DND-41 (cell line): ENCODE measurements around the gene PIEZO1.

Source experiments
- CTCF ChIP-seq: IDR thresholded peaks from 2 replicates; pipeline ENCODE4 v1.5.1; 2012; ENCODE audit warnings: borderline replicate concordance, low read length, moderate library complexity, mild to moderate bottlenecking; ENCODE audit not compliant: poor library complexity, severe bottlenecking; ENCODE audit errors: extremely low read depth
- EZH2 ChIP-seq: IDR thresholded peaks from 3 replicates; pipeline ENCODE4 v1.6.1; 2012; ENCODE audit warnings: borderline replicate concordance, low read depth, mild to moderate bottlenecking, moderate library complexity, low read length, inconsistent platforms; ENCODE audit not compliant: severe bottlenecking

- TF ChIP-seq EZH2 (no peak), CTCF (no peak)
These were observed 70.4 kb downstream of the PIEZO1 start for GRCh38 chr16:88714420-88715302.
